Measurements from ENCODE around the gene FAM32A.

Gene FAM32A

GRCh38 chr19:16207490-16208025 is 22.3 kb downstream of the FAM32A start:
- H3K27ac ChIP-seq = no peak overlapping the region
- no peak overlapping the region for H3K9ac ChIP-seq (ENCODE audit: insufficient read length)
- no peak overlapping the region for H3K4me3 ChIP-seq
- TF ChIP-seq FOXP2 (optimal IDR thresholded peaks at IDR 0.05; ENCODE audit: control extremely low read depth, extremely low read length, insufficient read depth) (no peak), POLR2AphosphoS5 (IDR thresholded peaks at IDR 0.05; ENCODE audit: borderline replicate concordance, low read depth, low read length) (no peak), EZH2 (IDR thresholded peaks at IDR 0.05) (no peak)
- no peak for DNase-seq (ENCODE audit: low read depth, low spot score)
- peaks cover 38% of the 10 kb centered on the region for H3K36me3 ChIP-seq (ENCODE audit: insufficient read depth, low read length)
- no peaks in the 10 kb centered on the region for H3K9me3 ChIP-seq (ENCODE audit: low read depth, low read length)

- Histone ChIP-seq H3K27ac (no peak overlapping the region), H3K9me3 (ENCODE audit: low read depth, low read length) (no peaks in the 10 kb centered on the region), H3K4me3 (no peak overlapping the region), H3K9ac (ENCODE audit: insufficient read length) (no peak overlapping the region), H3K36me3 (ENCODE audit: insufficient read depth, low read length) (peaks cover 32% of the 10 kb centered on the region; the same call in 1 of the 2 replicates)
- no peak for DNase-seq (ENCODE audit: low read depth, low spot score)
- TF ChIP-seq POLR2AphosphoS5 (IDR thresholded peaks at IDR 0.05; ENCODE audit: borderline replicate concordance, low read depth, low read length) = no peak
- TF ChIP-seq FOXP2 (optimal IDR thresholded peaks at IDR 0.05; ENCODE audit: control extremely low read depth, extremely low read length, insufficient read depth) = no peak
- TF ChIP-seq EZH2 (IDR thresholded peaks at IDR 0.05) = no peak
Observed at GRCh38 chr19:16208064-16208759, 23.0 kb downstream of the FAM32A start.

- H3K9ac ChIP-seq (ENCODE audit: insufficient read length) = no peak overlapping the region
- no peak for DNase-seq (ENCODE audit: low read depth, low spot score)
- H3K27ac ChIP-seq = no peak overlapping the region
- TF ChIP-seq FOXP2 (optimal IDR thresholded peaks at IDR 0.05; ENCODE audit: control extremely low read depth, extremely low read length, insufficient read depth) (no peak), EZH2 (IDR thresholded peaks at IDR 0.05) (no peak), POLR2AphosphoS5 (IDR thresholded peaks at IDR 0.05; ENCODE audit: borderline replicate concordance, low read depth, low read length) (no peak)
- peaks cover 27% of the 10 kb centered on the region; the same call in 1 of the 2 replicates for H3K36me3 ChIP-seq (ENCODE audit: insufficient read depth, low read length)
- no peaks in the 10 kb centered on the region for H3K9me3 ChIP-seq (ENCODE audit: low read depth, low read length)
- no peak overlapping the region for H3K4me3 ChIP-seq
Observed at GRCh38 chr19:16208847-16209665, 23.8 kb downstream of the FAM32A start.

GRCh38 chr19:16210168-16210567 is 25.0 kb downstream of the FAM32A start:
- H3K9me3 ChIP-seq (ENCODE audit: low read depth, low read length) = no peaks in the 10 kb centered on the region
- H3K9ac ChIP-seq (ENCODE audit: insufficient read length) = no peak overlapping the region
- H3K4me3 ChIP-seq = no peak overlapping the region
- DNase-seq (ENCODE audit: low read depth, low spot score) = no peak
- peaks cover 31% of the 10 kb centered on the region; the same call in 1 of the 2 replicates for H3K36me3 ChIP-seq (ENCODE audit: insufficient read depth, low read length)
- TF ChIP-seq EZH2 (IDR thresholded peaks at IDR 0.05) (no peak), FOXP2 (optimal IDR thresholded peaks at IDR 0.05; ENCODE audit: control extremely low read depth, extremely low read length, insufficient read depth) (no peak), POLR2AphosphoS5 (IDR thresholded peaks at IDR 0.05; ENCODE audit: borderline replicate concordance, low read depth, low read length) (no peak)
- H3K27ac ChIP-seq = no peak overlapping the region

- TF ChIP-seq POLR2AphosphoS5 (IDR thresholded peaks at IDR 0.05; ENCODE audit: borderline replicate concordance, low read depth, low read length) (no peak), EZH2 (IDR thresholded peaks at IDR 0.05) (no peak), FOXP2 (optimal IDR thresholded peaks at IDR 0.05; ENCODE audit: control extremely low read depth, extremely low read length, insufficient read depth) (no peak)
- Histone ChIP-seq H3K36me3 (ENCODE audit: insufficient read depth, low read length) (peaks cover 36% of the 10 kb centered on the region; the same call in 1 of the 2 replicates), H3K9ac (ENCODE audit: insufficient read length) (no peak overlapping the region)
Observed at GRCh38 chr19:16213076-16213475, 27.9 kb downstream of the FAM32A start.

GRCh38 chr19:16216744-16217670 is 31.8 kb downstream of the FAM32A start:
- H3K9me3 ChIP-seq (ENCODE audit: low read depth, low read length) = peaks cover 5% of the 10 kb centered on the region; the same call in 1 of the 2 replicates
- DNase-seq (ENCODE audit: low read depth, low spot score) = no peak
- no peak overlapping the region for H3K9ac ChIP-seq (ENCODE audit: insufficient read length)
- H3K27ac ChIP-seq = no peak overlapping the region
- no peak for TF ChIP-seq EZH2 (IDR thresholded peaks at IDR 0.05)
- TF ChIP-seq FOXP2 (optimal IDR thresholded peaks at IDR 0.05; ENCODE audit: control extremely low read depth, extremely low read length, insufficient read depth) = no peak
- TF ChIP-seq POLR2AphosphoS5 (IDR thresholded peaks at IDR 0.05; ENCODE audit: borderline replicate concordance, low read depth, low read length) = no peak
- H3K4me3 ChIP-seq = no peak overlapping the region
- peaks cover 47% of the 10 kb centered on the region for H3K36me3 ChIP-seq (ENCODE audit: insufficient read depth, low read length)

More at GRCh38 chr19:16213076-16213475, 27.9 kb downstream of the FAM32A start:
- no peak overlapping the region for H3K4me3 ChIP-seq
- DNase-seq (ENCODE audit: low read depth, low spot score) = no peak
- no peak overlapping the region for H3K27ac ChIP-seq
- no peaks in the 10 kb centered on the region for H3K9me3 ChIP-seq (ENCODE audit: low read depth, low read length)

DNA sequence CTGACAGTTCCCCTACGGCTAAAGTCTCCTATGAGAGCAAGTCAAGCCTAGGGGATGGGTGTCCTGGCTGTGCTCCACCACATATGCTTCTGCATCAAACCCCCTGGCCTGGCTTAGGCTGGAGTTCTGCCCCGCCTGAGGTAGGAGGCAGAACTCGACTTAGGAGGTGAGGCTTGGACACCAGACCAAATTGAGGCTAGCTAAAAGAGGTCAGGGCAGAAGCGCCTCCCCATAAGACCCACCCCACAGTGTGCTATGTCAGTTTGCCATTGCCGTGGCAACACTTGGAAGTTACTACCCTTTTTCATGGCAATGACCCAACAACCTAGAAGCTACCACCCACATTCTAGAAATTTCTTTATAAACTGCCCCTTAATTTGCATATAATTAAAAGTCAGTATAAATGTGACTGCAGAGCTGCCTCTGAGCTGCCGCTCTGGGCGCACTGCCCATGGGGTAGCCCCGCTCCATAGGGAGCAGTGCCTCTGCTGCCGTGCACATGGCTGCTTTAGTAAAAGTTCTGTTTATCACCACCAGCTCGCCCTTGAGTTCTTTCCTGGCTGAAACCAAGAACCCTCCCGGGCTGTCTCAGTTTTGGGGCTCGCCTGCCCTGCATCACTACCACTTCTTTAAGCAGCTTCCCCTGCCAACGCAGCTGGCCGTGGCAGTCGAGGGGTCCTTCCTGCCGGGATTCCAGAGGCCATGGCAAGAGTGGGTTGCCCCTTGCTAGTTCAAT is 32.7 kb downstream of the FAM32A start:
- no peak overlapping the region for H3K4me3 ChIP-seq
- peaks cover 47% of the 10 kb centered on the region for H3K36me3 ChIP-seq (ENCODE audit: insufficient read depth, low read length)
- no peak for TF ChIP-seq POLR2AphosphoS5 (IDR thresholded peaks at IDR 0.05; ENCODE audit: borderline replicate concordance, low read depth, low read length)
- peaks cover 5% of the 10 kb centered on the region; the same call in 1 of the 2 replicates for H3K9me3 ChIP-seq (ENCODE audit: low read depth, low read length)
- no peak for DNase-seq (ENCODE audit: low read depth, low spot score)
- H3K9ac ChIP-seq (ENCODE audit: insufficient read length) = no peak overlapping the region
- no peak overlapping the region for H3K27ac ChIP-seq

All from SK-N-MC (cell line).